Activated T-cell treated with anti-CD3 and anti-CD28 coated beads for 4 hours (primary cell): ENCODE measurements around the gene KLHDC4.
A peak's percentile ranks its signal among the peaks of the same experiment; 100 is the strongest.

Experiments
- DNase-seq: peaks from one replicate; pipeline ENCODE4 v3.0.0-alpha.2; 2020

KLHDC4 gene

DNA sequence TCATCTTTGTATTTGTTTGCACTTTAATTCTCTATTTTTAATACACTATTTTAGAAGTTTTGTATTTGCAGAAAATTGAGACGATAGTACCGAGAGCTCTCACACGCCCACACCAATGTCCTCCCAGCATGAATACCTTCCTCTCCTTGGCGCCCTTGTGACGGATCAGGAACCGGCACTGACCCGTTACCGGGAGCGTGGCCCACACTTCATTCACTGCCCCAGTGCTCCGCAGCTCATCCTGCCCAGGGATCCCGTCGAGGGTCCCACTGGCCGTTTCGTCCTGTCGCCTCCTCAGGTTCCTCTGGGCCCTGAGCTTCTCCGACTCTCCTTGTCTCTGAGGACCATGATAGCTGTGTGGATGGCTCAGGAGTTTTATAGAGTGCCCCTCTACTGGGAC is 50.6 kb downstream of the KLHDC4 start:
- DNase-seq = no peak

GRCh38 chr16:87713451-87714229 is 52.1 kb downstream of the KLHDC4 start:
- peak; percentile 40 for DNase-seq

- DNase-seq = no peak
Measured at GRCh38 chr16:87712184-87712762, 53.5 kb downstream of the KLHDC4 start.

- DNase-seq = no peak
Measured at GRCh38 chr16:87710887-87711286, 54.9 kb downstream of the KLHDC4 start.

DNA sequence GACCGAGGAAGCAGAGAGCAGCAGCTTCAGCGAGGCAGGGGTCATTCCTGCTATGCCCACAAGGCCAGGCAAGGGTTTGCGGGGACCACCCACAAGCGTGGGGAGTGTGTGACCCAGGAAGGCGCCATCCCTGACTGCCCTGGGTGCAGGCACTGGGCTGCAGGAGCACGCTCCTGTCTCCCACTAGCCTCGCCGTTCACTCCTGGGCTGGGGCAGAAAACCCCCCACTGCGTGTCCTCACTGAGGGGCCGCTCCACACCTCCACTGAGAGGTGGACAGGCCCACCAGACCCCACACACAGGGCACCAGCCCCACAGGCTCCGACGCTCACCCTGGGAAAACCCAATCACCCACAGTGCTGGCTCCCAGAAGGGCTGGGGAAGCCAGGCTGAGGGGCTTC is 56.1 kb downstream of the KLHDC4 start:
- DNase-seq = no peak

GRCh38 chr16:87708881-87709638 is 56.7 kb downstream of the KLHDC4 start:
- DNase-seq = no peak

GRCh38 chr16:87707714-87708580 is 57.8 kb downstream of the KLHDC4 start:
- DNase-seq = no peak

DNA sequence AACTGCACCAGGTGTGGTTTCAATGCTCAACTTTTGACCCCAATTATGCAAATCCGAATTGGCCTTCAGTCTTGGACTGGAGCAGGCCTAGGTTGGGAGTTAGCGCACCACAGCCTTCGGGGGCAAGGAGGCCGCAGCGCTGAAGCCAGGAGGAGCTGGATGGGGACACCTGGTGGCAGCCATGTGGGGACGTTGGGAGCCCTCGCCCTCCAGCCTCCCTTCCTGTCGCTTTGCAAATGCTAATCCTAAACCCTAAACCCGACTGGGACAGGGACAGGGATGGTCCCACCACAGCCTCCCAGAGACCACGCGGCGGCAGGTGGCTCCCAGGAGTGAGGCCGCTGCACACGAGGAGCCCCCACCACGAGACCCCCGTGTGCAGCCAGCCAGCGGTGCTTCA is 58.7 kb downstream of the KLHDC4 start:
- no peak for DNase-seq

DNA sequence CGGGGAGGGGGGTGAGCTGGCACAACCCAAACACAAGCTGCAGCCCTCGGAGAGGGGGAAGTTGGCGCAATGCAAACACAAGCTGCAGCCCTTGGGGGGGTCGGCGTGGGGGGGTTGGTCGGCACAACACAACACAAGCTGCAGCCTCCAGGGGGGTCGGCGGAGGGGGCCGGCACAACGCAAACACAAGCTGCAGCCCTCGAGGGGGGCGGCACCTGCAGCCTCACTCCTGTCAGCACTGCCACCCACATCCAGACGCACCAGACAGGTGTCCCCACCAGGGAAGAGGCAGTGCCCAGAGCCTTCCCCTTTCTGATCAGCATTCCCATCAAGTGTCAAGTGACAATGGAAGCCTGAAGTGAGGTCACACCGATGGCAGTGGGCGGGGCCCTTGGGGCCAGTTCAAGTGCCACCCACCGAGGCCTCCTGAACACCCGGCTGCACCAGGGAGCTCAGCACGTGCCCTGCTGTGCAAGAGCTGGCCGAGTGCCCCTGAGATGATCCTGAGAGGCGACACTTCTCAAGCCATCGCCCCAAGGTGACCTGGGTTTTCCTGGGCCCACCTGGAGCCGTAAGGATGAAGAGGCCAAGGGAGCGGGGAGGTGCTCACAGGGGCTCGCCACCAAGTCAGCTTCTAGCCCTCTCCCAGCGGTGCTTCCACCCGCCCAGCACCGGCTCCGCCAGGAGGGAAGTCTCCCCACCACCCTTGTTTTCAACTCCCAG is 59.3 kb downstream of the KLHDC4 start:
- no peak for DNase-seq

DNA sequence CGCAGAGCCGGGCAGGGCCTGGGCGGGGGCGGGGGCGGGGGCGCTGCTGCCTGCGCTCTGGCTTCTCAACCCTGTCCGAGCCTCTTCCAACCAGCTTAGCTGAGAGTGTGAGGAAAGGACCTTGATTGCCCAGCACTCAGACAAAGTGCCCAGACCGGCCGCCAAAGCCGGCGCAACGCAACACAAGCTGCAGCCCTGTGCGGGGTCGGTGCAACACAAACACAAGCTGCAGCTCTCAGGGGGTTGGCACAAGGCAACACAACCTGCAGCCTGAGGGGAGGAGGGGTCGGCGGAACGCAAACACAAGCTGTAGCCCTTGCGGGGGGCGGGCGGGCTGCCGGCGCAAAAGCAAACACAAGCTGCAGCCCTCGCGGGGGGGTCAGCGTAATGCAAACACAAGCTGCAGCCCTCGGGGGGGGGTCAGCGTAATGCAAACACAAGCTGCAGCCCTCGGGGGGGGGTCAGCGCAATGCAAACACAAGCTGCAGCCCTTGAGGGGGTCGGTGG is 60.0 kb downstream of the KLHDC4 start:
- DNase-seq = no peak

DNA sequence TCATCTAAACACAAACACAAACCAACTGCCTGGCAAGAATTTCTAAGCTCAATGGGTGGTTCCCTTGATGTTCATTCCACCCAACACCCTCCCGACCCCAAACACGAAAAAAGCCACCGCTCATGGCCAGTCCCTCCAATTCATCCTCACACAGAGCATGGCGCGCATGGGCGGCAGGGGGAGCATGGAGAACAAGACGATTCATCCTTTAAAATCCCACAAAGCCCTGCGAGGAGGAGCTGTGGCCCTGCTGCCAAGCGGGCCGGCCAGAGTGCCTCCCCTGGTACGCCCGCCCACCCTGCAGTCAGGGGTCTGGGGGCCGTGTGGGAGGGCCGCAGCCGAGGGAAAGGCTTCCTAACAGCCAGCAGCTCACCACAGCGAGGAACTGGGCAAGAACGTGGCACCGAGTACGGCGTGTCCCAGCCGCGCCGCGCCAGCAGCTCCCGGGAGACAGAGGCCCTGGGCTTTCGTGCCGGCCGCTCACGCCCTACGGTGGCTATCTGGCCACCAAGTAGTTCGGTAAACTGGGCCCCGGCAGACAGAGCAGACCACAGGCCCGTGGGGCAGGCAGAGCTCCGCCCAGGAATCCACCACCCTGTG is 60.9 kb downstream of the KLHDC4 start:
- DNase-seq = no peak

DNA sequence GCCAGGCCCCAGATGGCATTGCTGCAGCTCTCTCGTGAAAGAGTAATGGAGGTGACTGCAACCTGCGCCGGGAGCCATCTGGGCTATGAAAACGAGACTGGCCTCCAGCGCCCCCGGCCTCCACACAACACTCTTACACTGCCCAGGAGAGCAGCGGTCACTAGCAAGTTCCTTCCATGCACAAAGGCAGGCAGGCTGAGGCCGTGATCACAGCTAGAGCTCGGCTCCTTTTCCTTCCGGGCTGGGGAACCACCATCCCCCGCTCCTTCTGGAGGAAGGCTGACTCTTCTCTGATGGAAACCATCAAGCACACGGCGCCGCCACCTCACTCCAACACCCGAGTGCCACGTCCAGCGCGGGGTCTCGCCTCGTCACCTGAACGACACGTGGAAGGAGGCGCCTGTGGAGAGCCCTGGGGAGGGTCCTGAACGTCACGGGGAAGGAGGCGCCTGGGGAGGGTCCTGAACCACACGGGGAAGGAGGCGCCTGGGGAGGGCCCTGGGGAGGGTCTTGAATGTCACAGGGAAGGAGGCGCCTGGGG is 61.9 kb downstream of the KLHDC4 start:
- no peak for DNase-seq

DNA sequence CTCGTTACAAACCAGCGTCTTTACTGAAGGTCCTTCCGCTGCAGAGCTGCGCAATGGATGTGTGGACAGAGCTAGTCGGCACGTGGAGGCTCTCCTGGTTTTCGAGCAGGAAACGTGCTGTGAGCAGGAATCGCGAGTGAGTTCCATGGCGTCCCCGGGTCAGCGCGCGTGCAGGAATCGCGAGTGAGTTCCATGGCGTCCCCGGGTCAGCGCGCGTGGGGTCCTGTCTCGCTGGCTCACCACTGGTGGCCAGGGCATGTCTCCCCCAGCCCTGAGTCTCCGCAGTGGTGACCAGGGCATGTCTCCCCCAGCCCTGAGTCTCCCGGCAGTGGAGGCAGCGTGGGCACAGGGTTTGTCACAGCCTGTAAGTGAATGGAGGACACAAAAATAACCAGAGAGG is 62.7 kb downstream of the KLHDC4 start:
- DNase-seq = no peak

- no peak for DNase-seq
Measured at GRCh38 chr16:87702325-87702811, 63.4 kb downstream of the KLHDC4 start.

GRCh38 chr16:87701505-87701921 is 64.3 kb downstream of the KLHDC4 start:
- no peak for DNase-seq

- DNase-seq = no peak
Measured at GRCh38 chr16:87701078-87701460, 64.7 kb downstream of the KLHDC4 start.

GRCh38 chr16:87700406-87701077 is 65.2 kb downstream of the KLHDC4 start:
- DNase-seq = no peak

DNA sequence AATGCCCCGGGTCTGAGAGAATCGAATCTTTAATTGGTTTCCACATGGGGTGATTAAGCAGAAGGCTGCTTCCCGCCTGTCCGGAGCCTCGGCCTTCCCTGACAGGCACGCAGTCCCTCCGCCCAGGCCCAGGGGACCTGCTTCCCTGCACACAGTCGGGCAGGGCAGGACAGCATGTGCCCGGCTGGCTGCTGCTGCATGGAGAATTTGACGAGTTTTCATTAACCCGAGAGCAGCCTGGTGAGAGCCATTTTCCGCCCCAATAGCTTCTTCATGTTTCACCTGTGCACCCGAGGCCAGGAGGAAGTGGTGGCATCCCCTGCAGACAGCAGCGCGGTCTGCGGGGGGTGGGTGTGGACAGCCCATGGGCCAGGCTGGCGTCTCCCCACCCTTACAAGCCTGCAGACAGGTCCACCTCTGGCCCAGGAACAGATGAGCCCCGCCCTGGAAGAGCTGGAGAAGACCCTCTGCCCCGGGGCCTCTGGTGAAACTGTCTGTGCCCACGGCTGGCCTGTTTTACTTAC is 67.0 kb downstream of the KLHDC4 start:
- DNase-seq = no peak

GRCh38 chr16:87698241-87698640 is 67.5 kb downstream of the KLHDC4 start:
- no peak for DNase-seq

DNA sequence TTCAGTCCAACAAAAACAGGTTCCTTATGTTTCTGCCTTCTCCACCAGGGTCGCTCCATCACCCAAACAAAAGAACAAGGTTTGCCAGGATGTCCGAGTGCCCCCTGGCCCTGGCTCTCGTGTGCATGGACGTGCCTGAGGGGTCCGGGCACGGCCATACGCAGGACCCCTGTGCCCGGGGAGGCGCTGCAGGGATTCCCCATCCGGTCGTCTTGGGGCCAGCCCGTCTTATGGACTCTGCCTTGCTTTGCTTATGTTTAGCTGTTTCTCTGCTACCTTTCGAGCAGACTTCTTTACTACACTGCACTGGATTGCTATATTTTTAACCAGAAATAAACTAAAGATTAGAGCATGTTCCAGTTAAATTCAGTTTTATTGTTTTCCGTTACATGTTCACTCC is 68.0 kb downstream of the KLHDC4 start:
- DNase-seq = no peak
